Mesendoderm (in vitro differentiated cells): ENCODE measurements around the gene LEMD2.

Experiments used
- DNase-seq: peaks from one replicate; pipeline ENCODE4 v3.0.0; 2013
- H2AK5ac ChIP-seq: 2 replicates; pipeline ENCODE4 v1.6.1; 2013; ENCODE audit warnings: low read length, inconsistent platforms
- H2BK120ac ChIP-seq: 2 replicates; pipeline ENCODE4 v1.6.1; 2013; ENCODE audit warnings: low read depth, mild to moderate bottlenecking, low read length, moderate library complexity, mixed read lengths
- H2BK15ac ChIP-seq: replicated peaks from 2 replicates; pipeline ENCODE4 v1.6.1; 2013; ENCODE audit warnings: low read depth, mild to moderate bottlenecking, moderate library complexity
- H2BK5ac ChIP-seq: 2 replicates; pipeline ENCODE4 v1.6.1; 2013; ENCODE audit warnings: low read length, inconsistent platforms
- H3K18ac ChIP-seq: 2 replicates; pipeline ENCODE4 v1.6.1; 2013; ENCODE audit warnings: mild to moderate bottlenecking, low read length, mixed read lengths
- H3K23ac ChIP-seq: one replicate; pipeline ENCODE4 v1.6.1; 2013; ENCODE audit warnings: low read length
- H3K27ac ChIP-seq: 2 replicates; pipeline ENCODE4 v1.5.1; 2013; ENCODE audit warnings: low read depth, mild to moderate bottlenecking, inconsistent platforms, low read length, moderate library complexity
- H3K27me3 ChIP-seq: 2 replicates; pipeline ENCODE4 v1.6.1; 2013; ENCODE audit warnings: low read length, control low read depth, mild to moderate bottlenecking, inconsistent platforms; ENCODE audit not compliant: insufficient read depth, poor library complexity
- H3K36me3 ChIP-seq: 2 replicates; pipeline ENCODE4 v1.6.1; 2013; ENCODE audit warnings: low read length, inconsistent platforms; ENCODE audit not compliant: control insufficient read depth, insufficient read depth
- H3K4ac ChIP-seq: one replicate; pipeline ENCODE4 v1.6.1; 2013; ENCODE audit warnings: low read depth, mild to moderate bottlenecking, low read length, moderate library complexity
- H3K4me1 ChIP-seq: 2 replicates; pipeline ENCODE4 v1.6.1; 2013; ENCODE audit warnings: low read depth, low read length, inconsistent platforms; ENCODE audit not compliant: control insufficient read depth
- H3K4me2 ChIP-seq: 2 replicates; pipeline ENCODE4 v1.6.1; 2013; ENCODE audit warnings: low read length
- H3K4me3 ChIP-seq: 2 replicates; pipeline ENCODE4 v1.5.1; 2013; ENCODE audit warnings: mild to moderate bottlenecking, low read length
- H3K56ac ChIP-seq: one replicate; pipeline ENCODE4 v1.6.1; 2013; ENCODE audit warnings: low read length
- H3K79me1 ChIP-seq: 2 replicates; pipeline ENCODE4 v1.6.1; 2013; ENCODE audit warnings: low read length, inconsistent platforms
- H3K79me2 ChIP-seq: 2 replicates; pipeline ENCODE4 v1.6.1; 2013; ENCODE audit warnings: mild to moderate bottlenecking, low read length; ENCODE audit not compliant: control insufficient read depth, insufficient read depth
- H3K9ac ChIP-seq: 2 replicates; pipeline ENCODE4 v1.6.1; 2013; ENCODE audit warnings: low read length, inconsistent platforms
- H4K5ac ChIP-seq: one replicate; pipeline ENCODE4 v1.6.1; 2013; ENCODE audit warnings: low read length
- H4K8ac ChIP-seq: one replicate; pipeline ENCODE4 v1.6.1; 2013; ENCODE audit warnings: low read depth, mild to moderate bottlenecking, control low read depth, low read length, moderate library complexity
- WGBS: extraction: QIAGEN DNeasy Blood & Tissue Kit; methylation state at CpG from one replicate; pipeline ENCODE4 v1.1.7; 2013; ENCODE audit warnings: low lambda C conversion rate, missing lambda C conversion rate; ENCODE audit not compliant: insufficient coverage; ENCODE audit errors: extremely low coverage; 5-methylcytosine and 5-hydroxymethylcytosine counted together

Gene LEMD2

GRCh38 chr6:33772902-33773472 lies 15.9 kb downstream of the LEMD2 start:
- WGBS, result no CpG with 5 or more reads among the region's 6 CpGs
- no peaks in the 10 kb centered on the region for H3K79me2 ChIP-seq
- H3K27ac ChIP-seq, result no peak overlapping the region
- no peak for DNase-seq
- no peak overlapping the region for H4K5ac ChIP-seq
- no peak overlapping the region for H3K4me2 ChIP-seq
- H3K4ac ChIP-seq, result no peak overlapping the region
- no peak overlapping the region for H3K56ac ChIP-seq
- no peak overlapping the region for H2BK5ac ChIP-seq
- H3K4me3 ChIP-seq, result no peak overlapping the region
- H3K79me1 ChIP-seq, result no peaks in the 10 kb centered on the region
- no peak overlapping the region for H3K18ac ChIP-seq
- H3K9ac ChIP-seq, result no peak overlapping the region
- H2AK5ac ChIP-seq, result no peak overlapping the region
- H3K4me1 ChIP-seq, result peaks cover 7% of the 10 kb centered on the region
- H3K23ac ChIP-seq, result no peak overlapping the region
- H3K27me3 ChIP-seq, result no peaks in the 10 kb centered on the region
- no peak overlapping the region for H4K8ac ChIP-seq
- no peak overlapping the region for H2BK120ac ChIP-seq
- peaks cover 18% of the 10 kb centered on the region for H3K36me3 ChIP-seq
- no peak overlapping the region for H2BK15ac ChIP-seq

GRCh38 chr6:33772082-33772830 lies 16.7 kb downstream of the LEMD2 start:
- no peak overlapping the region for H3K23ac ChIP-seq
- H4K8ac ChIP-seq, result no peak overlapping the region
- H3K56ac ChIP-seq, result peak overlapping the region; percentile 81
- H3K4ac ChIP-seq, result no peak overlapping the region
- no peak overlapping the region for H3K4me3 ChIP-seq
- H3K4me1 ChIP-seq, result peaks cover 7% of the 10 kb centered on the region
- H3K9ac ChIP-seq, result peak overlapping the region; percentile 38
- peak overlapping the region; percentile 88 for H3K27ac ChIP-seq
- DNase-seq, result no peak
- no peak overlapping the region for H3K4me2 ChIP-seq
- no peak overlapping the region for H2BK5ac ChIP-seq
- H3K27me3 ChIP-seq, result no peaks in the 10 kb centered on the region
- no peak overlapping the region for H2BK15ac ChIP-seq
- peaks cover 13% of the 10 kb centered on the region for H3K36me3 ChIP-seq
- H3K79me1 ChIP-seq, result no peaks in the 10 kb centered on the region
- H3K18ac ChIP-seq, result no peak overlapping the region
- WGBS, result no CpG with 5 or more reads among the region's 24 CpGs
- no peak overlapping the region for H2BK120ac ChIP-seq
- H4K5ac ChIP-seq, result no peak overlapping the region
- no peaks in the 10 kb centered on the region for H3K79me2 ChIP-seq
- H2AK5ac ChIP-seq, result no peak overlapping the region

- H2BK120ac ChIP-seq, result peak overlapping the region; percentile 8
- H2AK5ac ChIP-seq, result no peak overlapping the region
- peak overlapping the region; percentile 11 for H3K18ac ChIP-seq
- H3K27me3 ChIP-seq, result no peaks in the 10 kb centered on the region
- no peak overlapping the region for H4K8ac ChIP-seq
- H3K36me3 ChIP-seq, result peaks cover 6% of the 10 kb centered on the region
- no peak overlapping the region for H4K5ac ChIP-seq
- no peak overlapping the region for H2BK15ac ChIP-seq
- H3K4ac ChIP-seq, result no peak overlapping the region
- peak overlapping the region; percentile 7 for H2BK5ac ChIP-seq
- no peaks in the 10 kb centered on the region for H3K79me1 ChIP-seq
- no peaks in the 10 kb centered on the region for H3K79me2 ChIP-seq
- peak overlapping the region; percentile 81 for H3K56ac ChIP-seq
- no peak overlapping the region for H3K4me3 ChIP-seq
- H3K9ac ChIP-seq, result peak overlapping the region; percentile 38
- H3K23ac ChIP-seq, result no peak overlapping the region
- peaks cover 7% of the 10 kb centered on the region for H3K4me1 ChIP-seq
- WGBS, result no CpG with 5 or more reads among the region's 47 CpGs
- no peak overlapping the region for H3K4me2 ChIP-seq
- peak; percentile 96 for DNase-seq
- peak overlapping the region; percentile 90 for H3K27ac ChIP-seq
Measured at GRCh38 chr6:33771146-33772081, 17.5 kb downstream of the LEMD2 start.

GRCh38 chr6:33770833-33771145 lies 18.1 kb downstream of the LEMD2 start:
- Histone ChIP-seq H3K27ac (peak overlapping the region; percentile 90), H3K56ac (peak overlapping the region; percentile 51), H3K27me3 (no peaks in the 10 kb centered on the region), H3K79me2 (no peaks in the 10 kb centered on the region), H2BK15ac (no peak overlapping the region), H3K9ac (peak overlapping the region; percentile 2), H3K4ac (peak overlapping the region; percentile 44), H2AK5ac (no peak overlapping the region), H4K5ac (no peak overlapping the region), H3K18ac (peak overlapping the region; percentile 11), H3K4me2 (no peak overlapping the region), H3K79me1 (no peaks in the 10 kb centered on the region), H3K4me3 (no peak overlapping the region), H2BK5ac (peak overlapping the region; percentile 7), H2BK120ac (peak overlapping the region; percentile 7), H3K4me1 (peaks cover 7% of the 10 kb centered on the region), H3K36me3 (peaks cover 4% of the 10 kb centered on the region), H4K8ac (peak overlapping the region; percentile 69), H3K23ac (no peak overlapping the region)
- WGBS, result no CpG with 5 or more reads among the region's 3 CpGs
- DNase-seq, result no peak

- H2BK15ac ChIP-seq, result no peak overlapping the region
- peak overlapping the region; percentile 51 for H3K56ac ChIP-seq
- no peak for DNase-seq
- peak overlapping the region; percentile 11 for H3K18ac ChIP-seq
- H3K23ac ChIP-seq, result no peak overlapping the region
- H3K36me3 ChIP-seq, result peaks cover 2% of the 10 kb centered on the region
- H2AK5ac ChIP-seq, result no peak overlapping the region
- H3K4me2 ChIP-seq, result no peak overlapping the region
- no peak overlapping the region for H4K5ac ChIP-seq
- H3K4me3 ChIP-seq, result no peak overlapping the region
- H3K4ac ChIP-seq, result peak overlapping the region; percentile 44
- peak overlapping the region; percentile 90 for H3K27ac ChIP-seq
- H2BK120ac ChIP-seq, result peak overlapping the region; percentile 7
- H2BK5ac ChIP-seq, result peak overlapping the region; percentile 26
- H3K27me3 ChIP-seq, result no peaks in the 10 kb centered on the region
- H3K4me1 ChIP-seq, result peaks cover 7% of the 10 kb centered on the region
- no CpG with 5 or more reads among the region's 14 CpGs for WGBS
- no peaks in the 10 kb centered on the region for H3K79me1 ChIP-seq
- no peaks in the 10 kb centered on the region for H3K79me2 ChIP-seq
- H3K9ac ChIP-seq, result peak overlapping the region; percentile 2
- H4K8ac ChIP-seq, result peak overlapping the region; percentile 69
Measured at GRCh38 chr6:33770124-33770832, 18.7 kb downstream of the LEMD2 start.
